Suprapubic skin (tissue), 4 donors: Measurements from ENCODE around the gene CTSZ. TPM values are rescaled to one million over a fixed set of nuclear protein-coding genes. Genes with fewer than 3 reads are reported as not detected.

Experiments used
- DNase-seq, 2 donors: peaks; one replicate each; pipeline ENCODE4 v3.0.0-alpha.2; 2019; ENCODE audit warnings: low spot score in 2 of 2
- H3K27ac ChIP-seq: fragments of 200-600 bp; sonication (generic); one replicate; pipeline ENCODE4 v1.5.1; 2019
- H3K27me3 ChIP-seq: fragments of 200-600 bp; sonication (generic); one replicate; pipeline ENCODE4 v1.5.1; 2019
- H3K36me3 ChIP-seq: fragments of 200-600 bp; sonication (generic); one replicate; pipeline ENCODE4 v1.5.1; 2019
- H3K4me1 ChIP-seq: fragments of 200-600 bp; sonication (generic); one replicate; pipeline ENCODE4 v1.5.1; 2019
- H3K4me3 ChIP-seq: fragments of 200-600 bp; sonication (generic); one replicate; pipeline ENCODE4 v1.5.1; 2019; ENCODE audit warnings: mild to moderate bottlenecking
- H3K9me3 ChIP-seq: fragments of 200-600 bp; sonication (generic); one replicate; pipeline ENCODE4 v1.5.1; 2019
- EP300 ChIP-seq: sonication (generic); formaldehyde crosslinking; IDR thresholded peaks from one replicate; pipeline ENCODE4 v1.6.1; 2017; ENCODE audit warnings: antibody characterized with exemption
- POLR2A ChIP-seq, 2 donors: fragments of 450-650 bp; IDR thresholded peaks; one replicate each; pipeline ENCODE4 v1.6.1; 2017; ENCODE audit warnings: antibody characterized with exemption in 2 of 2, mild to moderate bottlenecking in 2 of 2, moderate library complexity in 2 of 2
- POLR2AphosphoS5 ChIP-seq, 3 donors: sonication (generic); formaldehyde crosslinking; IDR thresholded peaks; one replicate each; pipeline ENCODE4 v1.6.1; 2017; ENCODE audit warnings: antibody characterized with exemption in 3 of 3
- WGBS: methylation state at CpG from one replicate; pipeline ENCODE4 v1.1.5; 2018; 5-methylcytosine and 5-hydroxymethylcytosine counted together
- total RNA-seq, 4 donors: library from RNA; depleted of rRNA; stranded (reverse); fragments of >200 nt; gene quantifications; one replicate each; pipeline ENCODE4 v1.1.0, GENCODE V29; 2016
- TF ChIP-seq, protein P1 (sequence below), 2 donors: fragments of 200-600 bp in 1 of 2; fragments of 450-650 bp in 1 of 2; sonication (generic) in 1 of 2; IDR thresholded peaks; one replicate each; pipeline ENCODE4 v1.5.1; 2016 to 2019; ENCODE audit warnings: antibody characterized with exemption in 2 of 2, mild to moderate bottlenecking in 1 of 2, moderate library complexity in 1 of 2

CTSZ gene
- total RNA-seq, 4 donors from 2014 or later, result 25.6 to 38.7 (median 34.7) TPM

- Histone ChIP-seq H3K9me3 (no peaks in the 10 kb centered on the region), H3K27me3 (no peaks in the 10 kb centered on the region), H3K4me1 (no peaks in the 10 kb centered on the region), H3K27ac (no peak overlapping the region), H3K36me3 (peaks cover 92% of the 10 kb centered on the region), H3K4me3 (no peak overlapping the region)
- no peak for DNase-seq
- whole genome bisulfite sequencing, result 92% methylated on average over 24 of the region's 24 CpGs
- TF ChIP-seq, protein P1, sequence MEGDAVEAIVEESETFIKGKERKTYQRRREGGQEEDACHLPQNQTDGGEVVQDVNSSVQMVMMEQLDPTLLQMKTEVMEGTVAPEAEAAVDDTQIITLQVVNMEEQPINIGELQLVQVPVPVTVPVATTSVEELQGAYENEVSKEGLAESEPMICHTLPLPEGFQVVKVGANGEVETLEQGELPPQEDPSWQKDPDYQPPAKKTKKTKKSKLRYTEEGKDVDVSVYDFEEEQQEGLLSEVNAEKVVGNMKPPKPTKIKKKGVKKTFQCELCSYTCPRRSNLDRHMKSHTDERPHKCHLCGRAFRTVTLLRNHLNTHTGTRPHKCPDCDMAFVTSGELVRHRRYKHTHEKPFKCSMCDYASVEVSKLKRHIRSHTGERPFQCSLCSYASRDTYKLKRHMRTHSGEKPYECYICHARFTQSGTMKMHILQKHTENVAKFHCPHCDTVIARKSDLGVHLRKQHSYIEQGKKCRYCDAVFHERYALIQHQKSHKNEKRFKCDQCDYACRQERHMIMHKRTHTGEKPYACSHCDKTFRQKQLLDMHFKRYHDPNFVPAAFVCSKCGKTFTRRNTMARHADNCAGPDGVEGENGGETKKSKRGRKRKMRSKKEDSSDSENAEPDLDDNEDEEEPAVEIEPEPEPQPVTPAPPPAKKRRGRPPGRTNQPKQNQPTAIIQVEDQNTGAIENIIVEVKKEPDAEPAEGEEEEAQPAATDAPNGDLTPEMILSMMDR (IDR thresholded peaks at IDR 0.05), result no peak
These were observed 9.8 kb downstream of the CTSZ start for GRCh38 chr20:58997141-58997770.

DNA sequence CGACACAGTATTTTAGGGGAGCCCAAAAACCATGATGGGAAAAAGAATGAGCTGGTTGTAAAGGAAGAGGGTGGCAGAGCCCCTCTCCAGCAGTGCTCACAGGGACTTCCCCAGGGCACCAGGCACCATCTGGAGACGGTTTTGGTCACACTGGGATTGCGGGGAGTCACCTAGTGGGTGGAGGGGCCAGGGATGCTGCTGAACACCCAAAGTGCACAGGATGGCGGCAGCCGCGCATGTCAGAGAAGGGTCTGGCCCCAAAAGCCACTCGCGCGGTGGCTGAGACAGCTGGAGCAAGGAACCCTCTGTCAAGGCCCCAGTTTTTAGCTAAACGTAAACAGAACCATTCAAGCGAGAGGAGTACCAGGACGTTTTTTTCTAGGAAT, 10.8 kb downstream of the CTSZ start:
- DNase-seq, result no peak
- Histone ChIP-seq H3K4me3 (no peak overlapping the region), H3K9me3 (no peaks in the 10 kb centered on the region), H3K36me3 (peaks cover 95% of the 10 kb centered on the region), H3K27me3 (no peaks in the 10 kb centered on the region), H3K4me1 (no peaks in the 10 kb centered on the region), H3K27ac (no peak overlapping the region)
- WGBS, result 90% methylated on average over 12 of the region's 12 CpGs
- TF ChIP-seq, protein P1 (IDR thresholded peaks at IDR 0.05), result no peak

GRCh38 chr20:58995461-58996225, 11.4 kb downstream of the CTSZ start:
- TF ChIP-seq, protein P1 (IDR thresholded peaks at IDR 0.05), result no peak
- TF ChIP-seq POLR2AphosphoS5 (IDR thresholded peaks at IDR 0.05), result no peak
- TF ChIP-seq POLR2A (IDR thresholded peaks at IDR 0.05), result no peak
- TF ChIP-seq EP300, result no peak
- Histone ChIP-seq H3K36me3 (peaks cover 95% of the 10 kb centered on the region), H3K27ac (no peak overlapping the region), H3K4me1 (no peaks in the 10 kb centered on the region), H3K4me3 (no peak overlapping the region), H3K27me3 (no peaks in the 10 kb centered on the region), H3K9me3 (no peaks in the 10 kb centered on the region)
- 92% methylated on average over 18 of the region's 18 CpGs for WGBS
- no peak for DNase-seq

DNA sequence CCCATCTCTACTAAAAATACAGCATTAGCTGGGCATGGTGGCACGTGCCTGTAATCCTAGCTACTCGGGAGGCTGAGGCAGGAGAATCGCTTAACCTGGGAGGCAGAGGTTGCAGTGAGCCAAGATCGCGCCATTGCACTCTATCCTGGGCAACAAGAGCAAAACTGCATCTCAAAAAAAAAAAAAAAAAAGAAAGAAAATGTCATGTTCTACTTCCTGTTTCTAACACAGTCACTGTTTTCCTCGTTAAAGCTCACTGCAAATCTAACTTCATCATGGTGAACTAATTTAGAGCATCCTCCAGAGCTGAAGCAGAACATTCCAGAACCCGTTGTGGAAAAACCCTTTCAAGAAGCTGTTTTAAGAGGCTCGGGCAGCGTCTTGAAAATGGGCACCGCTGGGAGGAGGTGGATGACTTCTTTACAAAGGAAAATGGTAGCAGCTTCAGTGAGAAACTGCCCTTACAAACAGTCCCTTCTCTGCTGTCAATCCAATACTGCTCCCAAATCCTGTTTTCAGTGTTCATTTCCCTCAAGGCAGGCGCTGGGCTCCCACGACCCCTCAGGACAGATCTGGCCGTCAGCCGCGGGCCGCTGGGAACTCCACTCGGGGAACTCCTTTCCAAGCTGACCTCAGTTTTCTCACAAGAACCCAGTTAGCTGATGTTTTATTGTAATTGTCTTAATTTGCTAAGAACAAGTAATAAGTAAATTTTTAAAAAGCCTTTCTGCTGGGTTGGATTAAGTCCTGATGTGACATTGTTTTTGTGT, 12.5 kb downstream of the CTSZ start:
- no peaks in the 10 kb centered on the region for H3K4me1 ChIP-seq
- WGBS, result 88% methylated on average over 17 of the region's 17 CpGs
- H3K27ac ChIP-seq, result no peak overlapping the region
- TF ChIP-seq POLR2A (IDR thresholded peaks at IDR 0.05), result no peak
- TF ChIP-seq, protein P1 (IDR thresholded peaks at IDR 0.05), result no peak
- no peak for TF ChIP-seq EP300
- TF ChIP-seq POLR2AphosphoS5 (IDR thresholded peaks at IDR 0.05), result no peak
- DNase-seq, result peak in 1 of 2 donors; percentile 17
- H3K36me3 ChIP-seq, result peaks cover 97% of the 10 kb centered on the region
- H3K9me3 ChIP-seq, result no peaks in the 10 kb centered on the region
- no peak overlapping the region for H3K4me3 ChIP-seq
- H3K27me3 ChIP-seq, result no peaks in the 10 kb centered on the region
